ENCODE data around the gene GCNT2.
"Not testable (repeated sequence)": the region's sequence is repeated elsewhere in the genome, so short reads cannot be mapped to it uniquely, and the experiment has no call there.

GCNT2 gene

GRCh38 chr6:10529231-10529801, 8.2 kb downstream of the GCNT2 start:
- Mint-ChIP-seq H3K4me3 (peak overlapping the region; percentile 93), H3K36me3 (ENCODE audit: low read depth) (no peaks in the 10 kb centered on the region), H3K27me3 (peaks cover 6% of the 10 kb centered on the region), H3K27ac (peak overlapping the region; percentile 88), H3K9me3 (no peaks in the 10 kb centered on the region), H3K4me1 (ENCODE audit: low read depth) (peaks cover 80% of the 10 kb centered on the region)

DNA sequence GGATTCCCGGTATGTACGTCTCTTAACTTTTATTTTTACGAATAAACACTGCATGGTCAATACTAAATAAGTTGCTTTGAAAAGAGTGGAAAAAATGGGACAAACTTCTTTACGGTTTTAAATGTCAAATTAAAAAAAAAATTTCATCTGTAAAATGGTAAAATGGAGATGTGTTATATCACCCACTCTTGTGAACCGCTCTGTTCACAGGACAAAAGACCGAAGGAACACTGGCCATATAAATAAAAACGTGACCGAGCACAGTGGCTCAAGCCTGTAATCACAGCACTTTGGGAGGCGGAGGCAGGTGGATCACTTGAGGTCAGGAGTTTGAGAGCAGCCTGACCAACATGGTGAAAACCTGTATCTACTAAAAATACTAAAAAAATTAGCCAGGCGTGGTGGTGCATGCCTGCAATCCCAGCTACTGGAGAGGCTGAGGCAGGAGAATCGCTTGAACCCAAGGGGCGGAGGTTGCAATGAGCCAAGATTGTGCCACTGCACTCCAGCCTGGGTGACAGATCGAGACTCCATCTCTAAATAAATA, 8.8 kb downstream of the GCNT2 start:
- not testable (repeated sequence) for H3K36me3 Mint-ChIP-seq (ENCODE audit: low read depth); H3K27me3 Mint-ChIP-seq; H3K9me3 Mint-ChIP-seq
- H3K27ac Mint-ChIP-seq = peak overlapping the region; percentile 88
- H3K4me1 Mint-ChIP-seq (ENCODE audit: low read depth) = peaks cover 78% of the 10 kb centered on the region
- peak overlapping the region; percentile 93 for H3K4me3 Mint-ChIP-seq

DNA sequence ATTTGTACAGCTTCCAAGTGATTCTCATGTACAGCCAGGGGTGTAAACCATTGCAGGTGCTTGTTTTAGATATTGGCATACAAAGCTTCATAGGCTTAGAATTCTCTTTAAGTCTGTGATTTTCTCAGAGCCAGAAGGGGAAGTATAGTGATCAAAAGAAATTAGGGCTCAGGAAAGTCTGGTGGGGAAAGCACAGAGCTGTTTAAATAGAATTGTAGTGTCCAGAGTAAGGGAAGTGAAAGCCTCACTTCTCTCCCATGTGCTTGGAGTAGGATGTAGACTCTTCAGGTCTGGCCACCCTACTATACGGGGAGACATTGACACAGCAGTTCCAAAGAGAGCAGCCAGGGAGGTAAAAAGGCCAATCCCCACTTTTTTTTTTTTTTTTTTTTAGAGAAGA, 10.4 kb downstream of the GCNT2 start:
- Mint-ChIP-seq H3K9me3 (no peaks in the 10 kb centered on the region), H3K4me3 (peak overlapping the region; percentile 67), H3K36me3 (ENCODE audit: low read depth) (peaks cover 4% of the 10 kb centered on the region), H3K4me1 (ENCODE audit: low read depth) (peaks cover 70% of the 10 kb centered on the region), H3K27me3 (no peaks in the 10 kb centered on the region), H3K27ac (no peak overlapping the region)

- Mint-ChIP-seq H3K27ac (peak overlapping the region; percentile 18), H3K4me1 (ENCODE audit: low read depth) (peaks cover 70% of the 10 kb centered on the region)
Observed at GRCh38 chr6:10531942-10532341, 10.8 kb downstream of the GCNT2 start.

DNA sequence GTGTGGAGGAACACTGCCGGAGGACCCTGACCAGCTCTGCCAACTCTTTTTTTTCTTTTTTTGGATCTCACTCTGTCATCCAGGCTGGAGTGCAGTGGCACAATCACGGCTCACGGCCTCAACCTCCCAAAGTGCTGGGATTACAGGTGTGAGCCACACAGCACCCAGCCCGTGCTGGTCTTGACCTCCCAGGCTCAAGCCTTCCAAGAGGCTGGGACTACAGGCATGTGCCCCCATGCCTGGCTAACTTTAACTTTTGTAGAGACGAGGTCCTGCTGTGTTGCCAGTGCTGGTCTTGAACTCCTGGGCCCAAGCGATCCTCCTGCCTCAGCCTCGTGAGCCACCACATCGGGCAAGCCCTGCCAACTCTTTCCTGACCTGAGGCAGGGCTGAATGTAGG, 11.2 kb downstream of the GCNT2 start:
- H3K27me3 Mint-ChIP-seq = no peaks in the 10 kb centered on the region

More at GRCh38 chr6:10531942-10532341, 10.8 kb downstream of the GCNT2 start:
- Mint-ChIP-seq H3K36me3 (ENCODE audit: low read depth) (peaks cover 4% of the 10 kb centered on the region), H3K4me3 (peak overlapping the region; percentile 67), H3K9me3 (no peaks in the 10 kb centered on the region), H3K27me3 (no peaks in the 10 kb centered on the region)

DNA sequence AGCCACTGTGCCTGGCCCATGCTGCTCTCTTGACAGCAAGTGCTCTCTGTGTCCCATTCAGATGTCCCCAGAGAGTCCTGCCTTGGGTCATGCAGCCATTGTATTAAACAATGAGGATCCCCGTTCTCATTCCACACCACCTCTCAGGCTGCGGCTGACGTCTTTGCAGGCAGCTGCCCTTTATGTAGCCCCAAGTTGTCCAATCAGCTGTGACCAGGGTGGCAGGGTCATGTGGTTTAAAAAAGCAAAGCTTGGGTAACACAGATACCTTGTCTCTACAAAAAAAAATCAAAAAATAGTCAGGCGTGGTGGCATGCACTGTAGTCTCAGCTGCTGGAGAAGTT, 13.2 kb downstream of the GCNT2 start:
- Mint-ChIP-seq H3K27ac (no peak overlapping the region), H3K27me3 (no peaks in the 10 kb centered on the region), H3K36me3 (ENCODE audit: low read depth) (peaks cover 4% of the 10 kb centered on the region), H3K4me1 (ENCODE audit: low read depth) (peaks cover 54% of the 10 kb centered on the region), H3K9me3 (no peaks in the 10 kb centered on the region), H3K4me3 (peak overlapping the region; percentile 20)

More for the DNA sequence above, 11.2 kb downstream of the GCNT2 start:
- Mint-ChIP-seq H3K9me3 (no peaks in the 10 kb centered on the region), H3K4me1 (ENCODE audit: low read depth) (peaks cover 70% of the 10 kb centered on the region), H3K36me3 (ENCODE audit: low read depth) (peaks cover 4% of the 10 kb centered on the region), H3K4me3 (peak overlapping the region; percentile 67), H3K27ac (no peak overlapping the region)

- peak overlapping the region; percentile 4 for H3K4me3 Mint-ChIP-seq
- H3K27me3 Mint-ChIP-seq = no peaks in the 10 kb centered on the region
- H3K27ac Mint-ChIP-seq = no peak overlapping the region
- peaks cover 47% of the 10 kb centered on the region for H3K4me1 Mint-ChIP-seq (ENCODE audit: low read depth)
- H3K9me3 Mint-ChIP-seq = no peaks in the 10 kb centered on the region
- H3K36me3 Mint-ChIP-seq (ENCODE audit: low read depth) = peaks cover 4% of the 10 kb centered on the region
Observed at GRCh38 chr6:10535193-10535592, 14.0 kb downstream of the GCNT2 start.

- Mint-ChIP-seq H3K4me1 (ENCODE audit: low read depth) (peaks cover 25% of the 10 kb centered on the region), H3K27ac (no peak overlapping the region), H3K4me3 (no peak overlapping the region), H3K9me3 (peaks cover 8% of the 10 kb centered on the region), H3K36me3 (ENCODE audit: low read depth) (peaks cover 11% of the 10 kb centered on the region), H3K27me3 (no peaks in the 10 kb centered on the region)
Observed at GRCh38 chr6:10537726-10538125, 16.6 kb downstream of the GCNT2 start.

DNA sequence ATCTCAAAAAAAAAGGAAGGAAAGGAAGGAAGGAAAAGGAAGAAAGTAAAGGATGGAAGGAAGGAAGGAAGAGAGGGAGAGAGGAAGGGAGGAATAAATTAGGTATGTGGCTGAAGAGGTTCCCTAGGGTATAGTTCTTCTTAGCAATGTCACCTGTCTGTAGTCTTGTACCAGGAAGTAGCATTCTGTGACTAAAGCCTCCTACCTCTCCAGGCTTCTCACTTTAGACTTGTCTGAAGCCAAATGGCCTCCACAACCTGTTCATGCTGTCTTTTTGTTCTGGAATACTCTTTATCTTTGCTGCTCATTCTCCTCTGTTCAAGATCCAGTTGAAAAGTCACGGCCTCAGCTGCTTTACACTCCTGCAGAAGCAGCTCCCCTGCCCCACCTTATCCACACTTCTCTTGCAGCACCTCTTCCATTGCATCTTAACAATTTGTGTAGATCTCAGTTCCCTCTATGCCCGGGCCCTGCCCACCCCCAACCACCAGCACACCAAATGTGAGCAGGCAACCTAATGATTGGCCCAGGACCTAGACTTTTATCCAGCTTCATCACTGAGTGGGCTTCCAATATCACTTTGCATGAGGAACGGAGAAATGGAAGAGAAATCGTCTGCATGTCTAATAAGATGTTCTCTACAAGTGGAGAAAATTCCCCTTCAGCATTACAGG, 19.1 kb downstream of the GCNT2 start:
- H3K4me3 Mint-ChIP-seq = no peak overlapping the region
- no peaks in the 10 kb centered on the region for H3K27me3 Mint-ChIP-seq
- peaks cover 8% of the 10 kb centered on the region for H3K9me3 Mint-ChIP-seq
- peaks cover 11% of the 10 kb centered on the region for H3K36me3 Mint-ChIP-seq (ENCODE audit: low read depth)
- H3K27ac Mint-ChIP-seq = no peak overlapping the region
- H3K4me1 Mint-ChIP-seq (ENCODE audit: low read depth) = peaks cover 7% of the 10 kb centered on the region

GRCh38 chr6:10541591-10541990, 20.4 kb downstream of the GCNT2 start:
- no peak overlapping the region for H3K27ac Mint-ChIP-seq
- H3K4me3 Mint-ChIP-seq = no peak overlapping the region
- peaks cover 8% of the 10 kb centered on the region for H3K9me3 Mint-ChIP-seq
- no peaks in the 10 kb centered on the region for H3K27me3 Mint-ChIP-seq
- peaks cover 6% of the 10 kb centered on the region for H3K36me3 Mint-ChIP-seq (ENCODE audit: low read depth)
- H3K4me1 Mint-ChIP-seq (ENCODE audit: low read depth) = no peaks in the 10 kb centered on the region

DNA sequence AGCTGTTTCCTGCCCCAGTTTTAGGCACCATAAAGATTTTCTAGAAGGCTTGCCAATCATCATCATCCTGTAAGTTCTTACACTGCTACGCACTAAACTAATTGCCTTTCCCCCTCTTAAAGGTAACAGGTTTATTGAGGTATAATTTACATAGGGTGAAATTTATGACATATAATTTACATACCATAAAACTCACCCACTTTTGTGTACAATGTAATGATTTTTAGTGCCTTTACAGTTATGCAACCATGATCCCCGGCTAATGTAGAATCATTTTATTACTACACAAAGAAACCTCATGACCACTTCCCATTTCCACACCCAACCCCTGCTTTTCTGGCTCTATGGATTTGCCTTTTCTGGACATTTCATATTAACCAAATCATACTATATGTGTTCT, 21.1 kb downstream of the GCNT2 start:
- Mint-ChIP-seq H3K4me1 (ENCODE audit: low read depth) (no peaks in the 10 kb centered on the region), H3K9me3 (peaks cover 8% of the 10 kb centered on the region), H3K27ac (no peak overlapping the region)

GRCh38 chr6:10543488-10543887, 22.3 kb downstream of the GCNT2 start:
- Mint-ChIP-seq H3K4me3 (no peak overlapping the region), H3K4me1 (ENCODE audit: low read depth) (no peaks in the 10 kb centered on the region), H3K9me3 (peaks cover 8% of the 10 kb centered on the region), H3K36me3 (ENCODE audit: low read depth) (peaks cover 6% of the 10 kb centered on the region), H3K27ac (no peak overlapping the region), H3K27me3 (no peaks in the 10 kb centered on the region)

More for the DNA sequence above, 21.1 kb downstream of the GCNT2 start:
- Mint-ChIP-seq H3K27me3 (no peaks in the 10 kb centered on the region), H3K36me3 (ENCODE audit: low read depth) (peaks cover 6% of the 10 kb centered on the region), H3K4me3 (no peak overlapping the region)

DNA sequence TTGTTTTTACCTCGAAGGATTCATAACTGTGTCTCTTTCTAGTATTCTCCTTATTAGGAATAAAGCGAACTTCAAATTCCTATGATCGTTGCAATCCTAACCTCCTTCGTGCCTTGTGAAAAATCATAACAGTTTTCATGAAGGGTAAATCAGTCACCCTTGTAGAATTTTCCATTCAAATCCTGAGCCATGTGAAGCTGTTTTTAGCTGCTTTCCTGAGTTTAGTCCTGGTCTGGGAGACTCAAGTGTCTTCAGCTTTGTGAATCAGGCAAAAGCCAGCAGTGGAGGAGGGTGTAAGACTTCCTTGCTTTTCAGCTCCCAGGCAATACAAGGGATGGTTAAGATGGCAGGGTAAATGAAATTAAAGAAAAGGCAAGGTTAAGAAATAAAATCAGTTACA, 24.3 kb downstream of the GCNT2 start:
- Mint-ChIP-seq H3K36me3 (ENCODE audit: low read depth) (peaks cover 10% of the 10 kb centered on the region), H3K27me3 (no peaks in the 10 kb centered on the region), H3K4me3 (no peak overlapping the region), H3K4me1 (ENCODE audit: low read depth) (no peaks in the 10 kb centered on the region), H3K27ac (no peak overlapping the region), H3K9me3 (peaks cover 8% of the 10 kb centered on the region)

DNA sequence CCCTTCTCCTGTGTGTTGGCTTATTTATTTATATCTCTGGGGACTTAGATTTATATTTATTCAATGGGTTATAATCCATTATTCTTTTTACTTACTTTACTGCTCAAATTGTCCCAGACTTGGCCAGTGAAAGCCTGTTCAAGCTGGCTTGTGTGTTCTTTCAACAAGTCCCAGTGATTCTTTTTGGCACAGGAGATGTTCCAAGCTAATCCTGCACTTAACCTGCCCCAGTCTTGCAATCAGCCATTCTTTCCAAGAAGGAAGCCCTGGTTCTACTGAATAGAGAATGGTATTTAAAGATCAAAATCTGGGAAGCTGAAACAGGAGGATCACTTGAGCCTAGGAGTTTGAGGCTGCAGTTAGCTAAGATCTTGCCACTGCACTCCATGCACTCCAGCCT, 26.7 kb downstream of the GCNT2 start:
- Mint-ChIP-seq H3K27ac (no peak overlapping the region), H3K4me3 (no peak overlapping the region)

DNA sequence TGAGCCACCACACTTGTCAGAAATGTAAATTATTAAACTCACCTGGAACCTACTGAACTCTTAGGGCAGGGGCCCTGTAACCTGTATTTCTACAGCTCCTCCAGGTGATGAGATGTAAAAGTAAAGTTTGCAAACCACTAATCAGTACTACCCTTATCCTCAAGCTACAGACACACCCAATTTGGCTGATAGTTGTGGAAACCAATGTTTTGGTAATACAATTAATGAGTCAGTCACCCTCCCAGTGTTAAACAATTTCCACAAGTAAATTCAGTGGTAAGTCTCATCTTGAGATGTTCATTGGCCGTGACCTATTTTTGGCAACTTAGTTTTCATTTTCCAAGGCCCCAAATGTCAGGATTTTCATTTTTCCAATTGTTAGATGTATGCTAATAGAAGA, 29.6 kb downstream of the GCNT2 start:
- Mint-ChIP-seq H3K4me3 (no peak overlapping the region), H3K36me3 (ENCODE audit: low read depth) (peaks cover 4% of the 10 kb centered on the region), H3K27ac (no peak overlapping the region), H3K9me3 (no peaks in the 10 kb centered on the region), H3K27me3 (peaks cover 4% of the 10 kb centered on the region), H3K4me1 (ENCODE audit: low read depth) (no peaks in the 10 kb centered on the region)

More for the DNA sequence above, 26.7 kb downstream of the GCNT2 start:
- H3K4me1 Mint-ChIP-seq (ENCODE audit: low read depth) = no peaks in the 10 kb centered on the region
- H3K9me3 Mint-ChIP-seq = no peaks in the 10 kb centered on the region
- no peaks in the 10 kb centered on the region for H3K27me3 Mint-ChIP-seq
- peaks cover 4% of the 10 kb centered on the region for H3K36me3 Mint-ChIP-seq (ENCODE audit: low read depth)

All from stimulated activated naive CD8-positive, alpha-beta T cell treated with anti-CD3 and anti-CD28 coated beads, Interleukin-15, Interleukin-2, amounts not matched to agents 100 ng/mL and 50 ng/mL, for 24 hours (primary cell).